Measurements from ENCODE around the gene C10orf71. TPM values are rescaled to one million over a fixed set of nuclear protein-coding genes. Genes with fewer than 3 reads are reported as not detected.

The C10orf71 gene
- total and polyA plus RNA-seq, 11 donors = 6.6 to 228 (median 112) TPM

- Histone ChIP-seq H3K36me3 (no peaks in the 10 kb centered on the region), H3K4me3 (no peak overlapping the region), H3K27me3 (no peaks in the 10 kb centered on the region), H3K4me1 (peaks cover 0 to 20% (median 1%) of the 10 kb centered on the region in 12 donors), H3K27ac (peak overlapping the region in 1 of 12 donors; percentile 7), H3K9me3 (no peaks in the 10 kb centered on the region)
- intact Hi-C loops (cut with DNase I) = no loop called here
- DNase-seq (no peak), ATAC-seq (peak in 1 of 4 donors; percentile 9)
- TF ChIP-seq POLR2A (IDR thresholded peaks at IDR 0.05) (no peak), CTCF (IDR thresholded peaks at IDR 0.05) (no peak)
- WGBS, 4 donors = 76 to 91% (median 84%) methylated on average over 2 of the region's 2 CpGs
Observed at GRCh38 chr10:49253340-49253906, 45.5 kb upstream of the C10orf71 start.

GRCh38 chr10:49254150-49254549 lies 44.8 kb upstream of the C10orf71 start:
- no peak overlapping the region for H3K4me3 ChIP-seq
- H3K9me3 ChIP-seq = no peaks in the 10 kb centered on the region
- TF ChIP-seq POLR2A (IDR thresholded peaks at IDR 0.05) (no peak), CTCF (IDR thresholded peaks at IDR 0.05) (no peak)
- DNase-seq (no peak), ATAC-seq (peak in 1 of 4 donors; percentile 11)
- H3K4me1 ChIP-seq = peaks cover 0 to 20% (median 1%) of the 10 kb centered on the region in 12 donors
- H3K36me3 ChIP-seq = no peaks in the 10 kb centered on the region
- H3K27me3 ChIP-seq = no peaks in the 10 kb centered on the region
- no peak overlapping the region for H3K27ac ChIP-seq
- intact Hi-C loops (cut with DNase I) = no loop called here

- Histone ChIP-seq H3K27ac (no peak overlapping the region), H3K27me3 (no peaks in the 10 kb centered on the region), H3K9me3 (no peaks in the 10 kb centered on the region), H3K4me1 (peaks cover 0 to 20% (median 1%) of the 10 kb centered on the region in 12 donors), H3K36me3 (no peaks in the 10 kb centered on the region), H3K4me3 (no peak overlapping the region)
- no peak for TF ChIP-seq CTCF (IDR thresholded peaks at IDR 0.05)
- TF ChIP-seq POLR2A (IDR thresholded peaks at IDR 0.05) = no peak
- peak in 1 of 5 donors; percentile 54 for DNase-seq
- peak in 2 of 4 donors; percentile 33 to 34 for ATAC-seq
- WGBS, 4 donors = 57 to 73% (median 71%) methylated on average over 13 to 14 of the region's 14 CpGs
- intact Hi-C loops (cut with DNase I) = no loop called here
Observed at GRCh38 chr10:49254556-49255318, 44.2 kb upstream of the C10orf71 start.

- DNase-seq = no peak
- Histone ChIP-seq H3K4me1 (peaks cover 0 to 20% (median 1%) of the 10 kb centered on the region in 12 donors), H3K36me3 (no peaks in the 10 kb centered on the region), H3K27me3 (no peaks in the 10 kb centered on the region), H3K27ac (no peak overlapping the region), H3K4me3 (no peak overlapping the region), H3K9me3 (no peaks in the 10 kb centered on the region)
- intact Hi-C loops (cut with DNase I) = no loop called here
- ATAC-seq = no peak
- TF ChIP-seq POLR2A (IDR thresholded peaks at IDR 0.05) = no peak
- no peak for TF ChIP-seq CTCF (IDR thresholded peaks at IDR 0.05)
- WGBS, 4 donors = 54 to 93% (median 56%) methylated on average over 3 of the region's 3 CpGs
Observed at GRCh38 chr10:49255883-49256282, 43.1 kb upstream of the C10orf71 start.

Measured in heart left ventricle (tissue), 16 donors.